ENCODE data around the gene ARHGEF19.

The ARHGEF19 gene

GRCh38 chr1:16212251-16212961, at the start of gene ARHGEF19:
TSS of gene ARHGEF19 (minus strand) at chr1:16212652. CDS start at chr1:16209054, 3,598 bp downstream.
- no peaks in the 10 kb centered on the region for H3K9me3 ChIP-seq (ENCODE audit: insufficient read depth, low read depth, low read length)
- no peaks in the 10 kb centered on the region for H4K20me1 ChIP-seq (ENCODE audit: insufficient read depth, low read length, poor library complexity, severe bottlenecking)
- H3K4me1 ChIP-seq (ENCODE audit: insufficient read depth, low read length, poor library complexity, severe bottlenecking) = peaks cover under 1% of the 10 kb centered on the region
- no peak within 1 kb of the TSS for H2AFZ ChIP-seq (ENCODE audit: low read length)
- no peaks in the 10 kb centered on the region for H3K9me2 ChIP-seq (replicated peaks; ENCODE audit: low read depth, low read length)
- H3K27me3 ChIP-seq (ENCODE audit: insufficient read depth, low read length, poor library complexity, severe bottlenecking) = no peaks in the 10 kb centered on the region
- H3K9ac ChIP-seq (ENCODE audit: low read depth, low read length, poor library complexity, severe bottlenecking) = no peak within 1 kb of the TSS
- H3F3A ChIP-seq (ENCODE audit: low read depth) = no peaks in the 10 kb centered on the region
- no peaks in the 10 kb centered on the region for H3K36me3 ChIP-seq (ENCODE audit: insufficient read depth, low read length)
- no peaks in the 10 kb centered on the region for H3K79me2 ChIP-seq (ENCODE audit: insufficient read depth, low read length)
- no peak within 1 kb of the TSS for H3K4me3 ChIP-seq (ENCODE audit: low read length, poor library complexity, severe bottlenecking)
- H3K4me2 ChIP-seq (ENCODE audit: low read depth, low read length, poor library complexity, severe bottlenecking) = no peak within 1 kb of the TSS
- no peak for TF ChIP-seq EZH2phosphoT487 (IDR thresholded peaks at IDR 0.05; ENCODE audit: borderline replicate concordance)
- TF ChIP-seq CTCF (conservative IDR thresholded peaks at IDR 0.05; ENCODE audit: low read length) = no peak

GRCh38 chr1:16262067-16262466, 49.6 kb upstream of the ARHGEF19 start:
- Histone ChIP-seq H3F3A (ENCODE audit: low read depth) (no peaks in the 10 kb centered on the region), H3K79me2 (ENCODE audit: insufficient read depth, low read length) (peaks cover 29% of the 10 kb centered on the region; the same call in 1 of the 2 replicates), H3K4me3 (ENCODE audit: low read length, poor library complexity, severe bottlenecking) (no peak overlapping the region), H3K9me2 (replicated peaks; ENCODE audit: low read depth, low read length) (no peaks in the 10 kb centered on the region), H3K4me2 (ENCODE audit: low read depth, low read length, poor library complexity, severe bottlenecking) (no peak overlapping the region), H3K9me3 (ENCODE audit: insufficient read depth, low read depth, low read length) (no peaks in the 10 kb centered on the region), H2AFZ (ENCODE audit: low read length) (no peak overlapping the region), H3K36me3 (ENCODE audit: insufficient read depth, low read length) (peaks cover 12% of the 10 kb centered on the region; the same call in 1 of the 2 replicates), H3K9ac (ENCODE audit: low read depth, low read length, poor library complexity, severe bottlenecking) (no peak overlapping the region), H3K27me3 (ENCODE audit: insufficient read depth, low read length, poor library complexity, severe bottlenecking) (no peaks in the 10 kb centered on the region), H4K20me1 (ENCODE audit: insufficient read depth, low read length, poor library complexity, severe bottlenecking) (peaks cover 3% of the 10 kb centered on the region), H3K4me1 (ENCODE audit: insufficient read depth, low read length, poor library complexity, severe bottlenecking) (no peaks in the 10 kb centered on the region)
- no peak for TF ChIP-seq CTCF (conservative IDR thresholded peaks at IDR 0.05; ENCODE audit: low read length)
- no peak for TF ChIP-seq EZH2phosphoT487 (IDR thresholded peaks at IDR 0.05; ENCODE audit: borderline replicate concordance)

GRCh38 chr1:16260814-16261213, 48.4 kb upstream of the ARHGEF19 start:
- peaks cover 23% of the 10 kb centered on the region; the same call in 1 of the 2 replicates for H3K36me3 ChIP-seq (ENCODE audit: insufficient read depth, low read length)
- H3F3A ChIP-seq (ENCODE audit: low read depth) = no peaks in the 10 kb centered on the region
- peaks cover 29% of the 10 kb centered on the region; the same call in 1 of the 2 replicates for H3K79me2 ChIP-seq (ENCODE audit: insufficient read depth, low read length)
- no peaks in the 10 kb centered on the region for H3K27me3 ChIP-seq (ENCODE audit: insufficient read depth, low read length, poor library complexity, severe bottlenecking)
- no peak overlapping the region for H3K4me3 ChIP-seq (ENCODE audit: low read length, poor library complexity, severe bottlenecking)
- no peaks in the 10 kb centered on the region for H3K4me1 ChIP-seq (ENCODE audit: insufficient read depth, low read length, poor library complexity, severe bottlenecking)
- TF ChIP-seq EZH2phosphoT487 (IDR thresholded peaks at IDR 0.05; ENCODE audit: borderline replicate concordance) (no peak), CTCF (conservative IDR thresholded peaks at IDR 0.05; ENCODE audit: low read length) (no peak)
- peaks cover 3% of the 10 kb centered on the region for H4K20me1 ChIP-seq (ENCODE audit: insufficient read depth, low read length, poor library complexity, severe bottlenecking)
- no peak overlapping the region for H3K9ac ChIP-seq (ENCODE audit: low read depth, low read length, poor library complexity, severe bottlenecking)
- no peak overlapping the region for H3K4me2 ChIP-seq (ENCODE audit: low read depth, low read length, poor library complexity, severe bottlenecking)
- H3K9me3 ChIP-seq (ENCODE audit: insufficient read depth, low read depth, low read length) = no peaks in the 10 kb centered on the region
- H2AFZ ChIP-seq (ENCODE audit: low read length) = no peak overlapping the region
- no peaks in the 10 kb centered on the region for H3K9me2 ChIP-seq (replicated peaks; ENCODE audit: low read depth, low read length)
